Muscle of leg (tissue), 11 donors: Measurements from ENCODE around the gene TMEM127. TPM values are rescaled to one million over a fixed set of nuclear protein-coding genes. Genes with fewer than 3 reads are reported as not detected.

Experiments
- DNase-seq: peaks from one replicate; pipeline ENCODE4 v3.0.0; 2013
- H3K27ac ChIP-seq: one replicate; pipeline ENCODE4 v1.5.1; 2013; ENCODE audit warnings: mild to moderate bottlenecking, low read length, control low read depth
- H3K27me3 ChIP-seq: one replicate; pipeline ENCODE4 v1.6.1; 2013; ENCODE audit warnings: low read length; ENCODE audit not compliant: control insufficient read depth, insufficient read depth
- H3K36me3 ChIP-seq: one replicate; pipeline ENCODE4 v1.6.1; 2013; ENCODE audit warnings: low read length; ENCODE audit not compliant: control insufficient read depth, insufficient read depth
- H3K4me1 ChIP-seq: one replicate; pipeline ENCODE4 v1.6.1; 2013; ENCODE audit warnings: low read length; ENCODE audit not compliant: control insufficient read depth, insufficient read depth
- H3K4me3 ChIP-seq: one replicate; pipeline ENCODE4 v1.5.1; 2013; ENCODE audit warnings: low read length, control low read depth
- H3K9me3 ChIP-seq: replicated peaks from 2 replicates; pipeline ENCODE4 v1.6.1; 2013; ENCODE audit warnings: low read depth, low read length; ENCODE audit not compliant: control insufficient read depth
- WGBS: methylation state at CpG from one replicate; pipeline ENCODE4 v1.1.5; 2013; ENCODE audit warnings: missing lambda C conversion rate; ENCODE audit not compliant: insufficient coverage; 5-methylcytosine and 5-hydroxymethylcytosine counted together
- polyA plus RNA-seq, 8 donors: library from polyadenylated mRNA; unstranded; fragments of 120-200 nt; gene quantifications; one replicate each; pipeline versions ENCODE4 v1.2.1 to v1.2.3, GENCODE V29; 2013; ENCODE audit warnings: inconsistent platforms in 1 of 8, low replicate concordance in 1 of 8; ENCODE audit not compliant: insufficient read length in 8 of 8, insufficient read depth in 1 of 8
- total RNA-seq: library from RNA; stranded (reverse); fragments of 120-200 nt; gene quantifications from one replicate; pipeline ENCODE4 v1.2.4, GENCODE V29; 2013

The TMEM127 gene
- total and polyA plus RNA-seq, 9 donors: 11.0 to 31.2 (median 27.1) TPM

GRCh38 chr2:96256611-96257113 lies 9.1 kb downstream of the TMEM127 start:
- peak overlapping the region; percentile 68 for H3K27ac ChIP-seq
- no peaks in the 10 kb centered on the region for H3K27me3 ChIP-seq
- DNase-seq: no peak
- peaks cover 49% of the 10 kb centered on the region for H3K4me1 ChIP-seq
- H3K36me3 ChIP-seq: peaks cover 59% of the 10 kb centered on the region
- WGBS: no CpG with 5 or more reads among the region's 6 CpGs
- no peak overlapping the region for H3K4me3 ChIP-seq
- H3K9me3 ChIP-seq: no peaks in the 10 kb centered on the region

DNA sequence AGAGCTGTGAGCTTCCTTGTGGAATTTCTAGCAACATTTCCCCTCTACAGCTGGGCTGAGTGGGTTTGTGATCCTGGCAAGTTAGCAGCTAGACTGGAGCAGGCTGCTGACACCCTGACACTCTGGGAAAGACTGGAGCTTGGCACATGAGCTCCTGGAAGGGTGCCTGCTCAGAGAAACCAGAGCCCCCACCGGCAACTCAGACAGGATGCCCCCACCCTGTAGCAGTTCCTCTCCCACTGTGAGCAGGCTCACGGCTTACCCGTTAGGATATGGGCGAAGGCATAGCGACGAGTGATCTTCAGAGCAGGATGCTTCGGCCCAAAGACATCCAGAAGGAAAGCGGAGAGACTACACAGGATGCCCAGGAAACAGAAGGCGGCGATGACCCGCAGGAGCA lies 11.2 kb downstream of the TMEM127 start:
- H3K4me1 ChIP-seq: peaks cover 36% of the 10 kb centered on the region
- no peaks in the 10 kb centered on the region for H3K9me3 ChIP-seq
- H3K27me3 ChIP-seq: no peaks in the 10 kb centered on the region
- no peak overlapping the region for H3K27ac ChIP-seq
- peak; percentile 42 for DNase-seq
- 92% methylated on average over 10 of the region's 11 CpGs for WGBS
- H3K36me3 ChIP-seq: peaks cover 54% of the 10 kb centered on the region
- no peak overlapping the region for H3K4me3 ChIP-seq

- peaks cover 44% of the 10 kb centered on the region for H3K36me3 ChIP-seq
- WGBS: 86% methylated on average over 5 of the region's 7 CpGs
Observed at GRCh38 chr2:96253006-96253405, 12.8 kb downstream of the TMEM127 start.

DNA sequence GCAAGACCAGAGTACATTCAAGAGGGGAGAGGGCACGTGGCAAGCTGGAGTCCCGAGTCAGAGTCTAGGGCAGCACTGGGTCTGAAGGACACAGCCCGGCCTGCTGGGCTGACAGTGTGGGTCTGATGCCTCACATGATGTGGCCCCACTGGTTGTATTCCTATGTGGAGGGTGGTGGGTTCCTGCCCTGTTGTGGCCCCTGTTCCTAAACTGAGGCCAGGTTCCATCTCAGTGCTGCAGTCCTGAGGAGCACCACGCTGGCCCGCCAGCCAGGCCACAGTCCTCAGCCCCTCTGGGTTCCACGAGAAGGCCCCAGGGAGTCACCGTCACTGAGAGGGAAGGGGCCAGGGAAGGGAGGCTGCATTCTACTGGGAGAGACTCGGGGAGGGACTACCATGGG lies 13.3 kb downstream of the TMEM127 start:
- H3K36me3 ChIP-seq: peaks cover 44% of the 10 kb centered on the region
- 82% methylated on average over 6 of the region's 8 CpGs for WGBS
- no peak for DNase-seq

More at GRCh38 chr2:96253006-96253405, 12.8 kb downstream of the TMEM127 start:
- H3K27me3 ChIP-seq: no peaks in the 10 kb centered on the region
- H3K27ac ChIP-seq: no peak overlapping the region
- DNase-seq: no peak
- H3K9me3 ChIP-seq: no peaks in the 10 kb centered on the region
- H3K4me1 ChIP-seq: peaks cover 25% of the 10 kb centered on the region
- no peak overlapping the region for H3K4me3 ChIP-seq

DNA sequence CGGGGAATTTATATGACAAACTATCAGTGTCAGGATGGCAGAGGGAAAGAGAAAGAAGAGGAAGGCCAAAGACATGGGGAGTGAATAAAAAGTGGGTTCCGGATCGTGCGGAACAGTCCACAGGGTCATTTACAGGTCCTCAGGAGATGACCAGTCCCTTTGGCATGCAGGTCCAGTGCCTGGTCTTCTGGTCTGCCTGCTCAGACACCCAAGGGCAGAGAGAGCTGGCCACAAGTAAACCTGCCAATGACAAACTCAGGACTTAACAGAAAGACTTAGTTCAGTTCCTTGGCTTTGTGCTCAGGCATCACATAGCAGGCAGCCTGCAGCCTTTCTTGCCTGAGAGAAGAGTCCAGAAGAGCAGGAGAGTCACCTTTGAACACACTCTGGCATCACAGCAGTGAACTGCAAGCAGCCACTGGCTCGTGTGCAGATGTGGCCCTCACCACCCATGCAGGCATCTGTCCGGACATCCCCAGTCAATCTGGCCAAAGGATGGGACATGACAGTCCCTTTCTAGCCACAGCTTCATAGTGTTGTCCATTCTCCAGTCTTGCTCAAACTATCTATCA lies 14.0 kb downstream of the TMEM127 start:
- Histone ChIP-seq H3K4me3 (no peak overlapping the region), H3K36me3 (peaks cover 45% of the 10 kb centered on the region)
- peak; percentile 43 for DNase-seq

More for the DNA sequence above, 13.3 kb downstream of the TMEM127 start:
- H3K27ac ChIP-seq: no peak overlapping the region
- H3K4me1 ChIP-seq: peaks cover 21% of the 10 kb centered on the region
- no peaks in the 10 kb centered on the region for H3K27me3 ChIP-seq
- no peak overlapping the region for H3K4me3 ChIP-seq
- no peaks in the 10 kb centered on the region for H3K9me3 ChIP-seq

DNA sequence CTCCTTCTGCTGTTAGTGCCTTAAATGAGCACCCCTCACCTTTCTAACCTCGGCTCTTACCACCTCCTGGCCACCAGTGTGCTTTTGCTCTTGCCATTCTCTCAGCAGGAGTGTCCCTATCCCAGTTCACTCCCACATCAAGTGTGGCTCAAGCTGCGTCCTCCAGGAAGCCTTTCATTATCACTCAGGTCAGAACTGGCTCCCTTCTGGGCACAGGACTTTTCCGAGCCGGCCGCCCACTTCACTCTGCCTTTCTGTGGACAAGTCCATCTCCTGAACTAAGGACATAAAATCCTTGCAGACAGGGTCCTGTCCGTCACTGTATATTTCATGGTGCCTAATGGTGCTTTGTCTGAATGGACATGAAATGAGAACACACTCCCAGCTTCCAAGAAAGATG lies 15.6 kb downstream of the TMEM127 start:
- Histone ChIP-seq H3K4me3 (no peak overlapping the region), H3K9me3 (no peaks in the 10 kb centered on the region), H3K4me1 (peaks cover 23% of the 10 kb centered on the region), H3K27me3 (no peaks in the 10 kb centered on the region), H3K27ac (no peak overlapping the region), H3K36me3 (peaks cover 46% of the 10 kb centered on the region)
- DNase-seq: no peak
- 64% methylated on average over 5 of the region's 6 CpGs for WGBS

More for the DNA sequence above, 14.0 kb downstream of the TMEM127 start:
- Histone ChIP-seq H3K27me3 (no peaks in the 10 kb centered on the region), H3K9me3 (no peaks in the 10 kb centered on the region), H3K27ac (no peak overlapping the region), H3K4me1 (peaks cover 20% of the 10 kb centered on the region)
- WGBS: 77% methylated on average over 5 of the region's 6 CpGs

GRCh38 chr2:96249654-96250053 lies 16.1 kb downstream of the TMEM127 start:
- peak; percentile 91 for DNase-seq
- WGBS: 48% methylated on average over 8 of the region's 9 CpGs
- Histone ChIP-seq H3K27me3 (no peaks in the 10 kb centered on the region), H3K36me3 (peaks cover 41% of the 10 kb centered on the region), H3K4me1 (peaks cover 23% of the 10 kb centered on the region), H3K4me3 (no peak overlapping the region), H3K27ac (no peak overlapping the region), H3K9me3 (no peaks in the 10 kb centered on the region)

- no peak overlapping the region for H3K4me3 ChIP-seq
- no peaks in the 10 kb centered on the region for H3K27me3 ChIP-seq
- H3K36me3 ChIP-seq: peaks cover 30% of the 10 kb centered on the region
- WGBS: 81% methylated on average over 3 of the region's 4 CpGs
- peaks cover 20% of the 10 kb centered on the region for H3K4me1 ChIP-seq
- H3K27ac ChIP-seq: no peak overlapping the region
- DNase-seq: no peak
- no peaks in the 10 kb centered on the region for H3K9me3 ChIP-seq
Observed at GRCh38 chr2:96248624-96249023, 17.2 kb downstream of the TMEM127 start.

DNA sequence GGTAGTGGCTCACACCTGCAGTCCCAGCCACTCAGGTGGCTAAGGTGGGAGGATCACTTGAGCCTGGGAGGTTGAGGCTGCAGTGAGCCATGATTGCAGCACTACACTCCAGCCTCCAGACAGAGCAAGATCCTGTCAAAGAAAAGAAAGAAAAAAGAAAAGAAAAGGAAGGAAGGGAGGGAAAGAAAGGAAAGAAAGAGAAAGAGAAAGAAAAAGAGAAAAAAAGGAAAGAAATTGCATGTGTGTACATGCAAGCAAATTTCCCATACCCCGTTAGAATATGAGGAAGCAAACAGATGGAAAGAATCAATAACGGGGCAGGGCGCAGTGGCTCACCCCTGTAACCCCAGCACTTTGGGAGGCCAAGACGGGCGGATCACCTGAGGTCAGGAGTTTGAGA lies 17.9 kb downstream of the TMEM127 start:
- 80% methylated on average over 2 of the region's 5 CpGs for WGBS
- peaks cover 20% of the 10 kb centered on the region for H3K4me1 ChIP-seq

GRCh38 chr2:96247009-96247408 lies 18.8 kb downstream of the TMEM127 start:
- H3K36me3 ChIP-seq: peaks cover 15% of the 10 kb centered on the region
- no peaks in the 10 kb centered on the region for H3K27me3 ChIP-seq
- no peaks in the 10 kb centered on the region for H3K9me3 ChIP-seq
- H3K27ac ChIP-seq: no peak overlapping the region
- H3K4me3 ChIP-seq: no peak overlapping the region
- WGBS: no CpG with 5 or more reads among the region's 3 CpGs
- no peak for DNase-seq
- H3K4me1 ChIP-seq: peaks cover 22% of the 10 kb centered on the region

More for the DNA sequence above, 17.9 kb downstream of the TMEM127 start:
- H3K4me3 ChIP-seq: no peak overlapping the region
- H3K27me3 ChIP-seq: no peaks in the 10 kb centered on the region
- H3K27ac ChIP-seq: no peak overlapping the region
- DNase-seq: no peak
- H3K36me3 ChIP-seq: peaks cover 23% of the 10 kb centered on the region
- no peaks in the 10 kb centered on the region for H3K9me3 ChIP-seq
